K562 (cell line): ENCODE measurements around the gene CASKIN2. TPM values are rescaled to one million over a fixed set of nuclear protein-coding genes. Genes with fewer than 3 reads are reported as not detected.
A peak's percentile ranks its signal among the peaks of the same experiment; 100 is the strongest.

Source experiments
- ATAC-seq: fragments of 200-7000 bp; cut with Tn5 transposase; 3 replicates; pipeline ENCODE4 v1.9.1; 2020; ENCODE audit warnings: moderate library complexity
- BruUV-seq: library from RNA; stranded (reverse); fragments of 400-500 nt; replicated peaks from 2 replicates; lab custom pipeline; 2021; lab: Mats Ljungman, UMichigan
- CTCF ChIA-PET: fragments of 300-600 bp; formaldehyde crosslinking; extraction: SDS; loops from one replicate; lab custom pipeline; 2021; ENCODE audit warnings: low intra/inter-chr PET ratio; lab: Yijun Ruan, JAX
- POLR2A ChIA-PET: fragments of 300-600, 350-650 bp; sonication (Branson Sonifier 250); formaldehyde crosslinking; extraction: SDS; loops from one replicate; lab custom pipeline; 2021; ENCODE audit warnings: antibody characterized with exemption, inconsistent platforms; lab: Yijun Ruan, JAX
- DNase-seq, 4 experiments: peaks; one replicate each; pipeline versions ENCODE4 v3.0.0 to v3.0.0-alpha.2; 2011 to 2018; ENCODE audit warnings: low spot score in 3 of 4, mixed read lengths in 3 of 4; ENCODE audit errors: extremely low read depth in 1 of 4
- FAIRE-seq: peaks from 2 replicates; lab custom pipeline; 2011; peaks lifted over from hg19 to GRCh38; lab: Jason Lieb, UNC
- H2AFZ ChIP-seq: 2 replicates; pipeline ENCODE4 v1.6.0; 2011; ENCODE audit warnings: low read depth, low read length, control low read depth, inconsistent platforms
- H3K27ac ChIP-seq: fragments of 200-600 bp; 3 replicates; pipeline ENCODE4 v1.8.0; 2011; ENCODE audit warnings: low read depth, mild to moderate bottlenecking, control low read depth, inconsistent platforms, low read length, moderate library complexity, mixed read lengths; ENCODE audit errors: extremely low read depth
- H3K27me3 ChIP-seq, 2 experiments: fragments of 300-600 bp in 1 of 2; 2 replicates in 1 of 2; 3 replicates in 1 of 2; pipeline versions ENCODE4 v1.6.0 to v1.8.0; 2011; ENCODE audit warnings: inconsistent platforms in 2 of 2, low read length in 2 of 2, mild to moderate bottlenecking in 1 of 2, mixed read lengths in 1 of 2, moderate library complexity in 1 of 2; ENCODE audit not compliant: control insufficient read depth in 2 of 2, insufficient read depth in 2 of 2
- H3K36me3 ChIP-seq: fragments of 300-600 bp; 3 replicates; pipeline ENCODE4 v1.8.0; 2011; ENCODE audit warnings: mild to moderate bottlenecking, low read length, inconsistent platforms; ENCODE audit not compliant: control insufficient read depth, insufficient read depth
- H3K4me1 ChIP-seq, 2 experiments: fragments of 200-600 bp in 1 of 2; replicated peaks in 1 of 2; 2 replicates in 1 of 2; 3 replicates in 1 of 2; pipeline versions ENCODE4 v1.5.1 to v1.8.0; 2011; ENCODE audit warnings: inconsistent platforms in 2 of 2, low read length in 2 of 2, mild to moderate bottlenecking in 1 of 2, mixed read lengths in 1 of 2, moderate library complexity in 1 of 2; ENCODE audit not compliant: control insufficient read depth in 2 of 2, insufficient read depth in 2 of 2
- H3K4me2 ChIP-seq: 2 replicates; pipeline ENCODE4 v1.6.1; 2011; ENCODE audit warnings: low read length, control low read depth, inconsistent platforms, mixed read lengths; ENCODE audit not compliant: insufficient read depth
- H3K4me3 ChIP-seq: fragments of 200-600 bp; sonication (generic), shearing (Covaris generic); 2 replicates; pipeline ENCODE4 v1.5.1; 2016; ENCODE audit warnings: control low read depth, inconsistent platforms
- H3K79me2 ChIP-seq: fragments of 200-600 bp; 3 replicates; pipeline ENCODE4 v1.8.0; 2011; ENCODE audit warnings: low read length, inconsistent platforms; ENCODE audit not compliant: control insufficient read depth, insufficient read depth
- H3K9ac ChIP-seq, 2 experiments: 2 replicates each; pipeline versions ENCODE4 v1.6.0 to v1.6.1; 2011; ENCODE audit warnings: low read depth in 2 of 2, low read length in 2 of 2, control low read depth in 1 of 2, inconsistent platforms in 1 of 2, mild to moderate bottlenecking in 1 of 2, mixed read lengths in 1 of 2; ENCODE audit not compliant: insufficient read depth in 1 of 2
- H3K9me1 ChIP-seq: one replicate; pipeline ENCODE4 v1.6.0; 2011; ENCODE audit warnings: inconsistent platforms, mild to moderate bottlenecking, low read length, moderate library complexity; ENCODE audit not compliant: control insufficient read depth, insufficient read depth
- H3K9me3 ChIP-seq: replicated peaks from 2 replicates; pipeline ENCODE4 v1.5.1; 2011; ENCODE audit warnings: low read depth, low read length, inconsistent platforms; ENCODE audit not compliant: control insufficient read depth, insufficient read depth
- H4K20me1 ChIP-seq: replicated peaks from 2 replicates; pipeline ENCODE4 v1.6.1; 2011; ENCODE audit warnings: low read length, inconsistent platforms, mixed read lengths; ENCODE audit not compliant: control insufficient read depth, insufficient read depth
- GABPA ChIP-seq: fragments of 200-800 bp; sonication (Bioruptor generic); conservative IDR thresholded peaks from 2 replicates; pipeline ENCODE4 v1.6.1; 2016; ENCODE audit warnings: low read depth, missing genetic modification characterization, missing compliant biosample characterization
- RFX1 ChIP-seq: fragments of 450-650 bp; IDR thresholded peaks from 2 replicates; pipeline ENCODE4 v1.6.1; 2016; ENCODE audit warnings: mild to moderate bottlenecking, moderate library complexity
- TAF15 ChIP-seq: fragments of 200-400 bp; formaldehyde crosslinking; IDR thresholded peaks from 2 replicates; pipeline ENCODE4 v1.6.1; 2017; ENCODE audit warnings: mild to moderate bottlenecking, low read depth, low read length, moderate library complexity
- ZNF146 ChIP-seq: IDR thresholded peaks from one replicate; pipeline ENCODE4 v1.6.1; 2018; ENCODE audit warnings: missing compliant biosample characterization; ENCODE audit not compliant: unreplicated experiment
- WGBS: fragments of 100-300 bp; shearing (Covaris generic); methylation state at CpG from one replicate; pipeline ENCODE4 v1.1.6; 2016; ENCODE audit warnings: low coverage, mixed read lengths; ENCODE audit not compliant: insufficient coverage; ENCODE audit errors: missing lambda C conversion rate; 5-methylcytosine and 5-hydroxymethylcytosine counted together
- in situ Hi-C: fragments of 300-500 bp; cut with MboI; formaldehyde crosslinking; loops from 4 replicates; pipeline ENCODE4 v1.15.0; 2018; ENCODE audit warnings: inconsistent platforms, mixed read lengths
- intact Hi-C: fragments of 100-400 bp; cut with micrococcal nuclease; formaldehyde crosslinking; loops from 2 replicates; pipeline ENCODE4 v1.14.2; 2022
- polyA plus RNA-seq, 8 experiments: library from polyadenylated mRNA; depleted of rRNA in 4 of 8; stranded (reverse) in 5 of 8; unstranded in 3 of 8; fragments of >200 nt; fragmentation: Nextera tagmentation in 2 of 8; fragmentation: Illumina TruSeq in 1 of 8; extraction: Ambion mirVana in 2 of 8; extraction: Trizol in 1 of 8; gene quantifications; 2 replicates each; pipeline versions ENCODE4 v1.2.1 to v1.2.3, GENCODE V29; 2011 to 2014; ENCODE audit warnings: inconsistent platforms in 1 of 8, missing spikeins in 1 of 8
- total RNA-seq, 7 experiments: library from RNA; depleted of rRNA in 6 of 7; stranded (reverse); fragments of >200 nt in 6 of 7; fragmentation: Illumina TruSeq in 2 of 7; extraction: Trizol in 2 of 7; gene quantifications; 2 replicates each; pipeline versions ENCODE4 v1.2.1 to v1.2.3, GENCODE V29; 2011 to 2021; ENCODE audit warnings: low replicate concordance in 1 of 7
- TF ChIP-seq, protein P1 (sequence below): fragments of 250-450 bp; sonication (Bioruptor Pico); IDR thresholded peaks from 2 replicates; pipeline ENCODE4 v1.5.0; 2021
- TF ChIP-seq, protein P2 (sequence below): fragments of 250-450 bp; sonication (Bioruptor Pico); IDR thresholded peaks from 2 replicates; pipeline ENCODE4 v1.8.0; 2021; ENCODE audit warnings: mild to moderate bottlenecking, moderate library complexity
- TF ChIP-seq, protein P3 (sequence below), 2 experiments: fragments of 150-350 bp in 1 of 2; IDR thresholded peaks; 2 replicates each; pipeline ENCODE4 v1.6.1; 2012 to 2016; ENCODE audit warnings: low read depth in 2 of 2, low read length in 2 of 2, mild to moderate bottlenecking in 1 of 2, moderate library complexity in 1 of 2
- TF ChIP-seq, protein P4 (sequence below), 2 experiments: IDR thresholded peaks in 1 of 2; conservative IDR thresholded peaks in 1 of 2; 2 replicates each; pipeline ENCODE4 v1.6.1; 2016; ENCODE audit warnings: low read depth in 2 of 2, mild to moderate bottlenecking in 1 of 2, missing compliant biosample characterization in 1 of 2, missing genetic modification characterization in 1 of 2, moderate library complexity in 1 of 2
- TF ChIP-seq, protein P5 (sequence below): fragments of 250-450 bp; sonication (Bioruptor Pico); IDR thresholded peaks from 2 replicates; pipeline ENCODE4 v1.4.0; 2020; ENCODE audit warnings: mild to moderate bottlenecking, moderate library complexity

CASKIN2 gene
- total and polyA plus RNA-seq, 9 of the 15 experiments (the other 6 are each of a cell fraction or from before 2014, with no cell fraction given) = 0.01 to 12.2 (median 2.1) TPM

DNA sequence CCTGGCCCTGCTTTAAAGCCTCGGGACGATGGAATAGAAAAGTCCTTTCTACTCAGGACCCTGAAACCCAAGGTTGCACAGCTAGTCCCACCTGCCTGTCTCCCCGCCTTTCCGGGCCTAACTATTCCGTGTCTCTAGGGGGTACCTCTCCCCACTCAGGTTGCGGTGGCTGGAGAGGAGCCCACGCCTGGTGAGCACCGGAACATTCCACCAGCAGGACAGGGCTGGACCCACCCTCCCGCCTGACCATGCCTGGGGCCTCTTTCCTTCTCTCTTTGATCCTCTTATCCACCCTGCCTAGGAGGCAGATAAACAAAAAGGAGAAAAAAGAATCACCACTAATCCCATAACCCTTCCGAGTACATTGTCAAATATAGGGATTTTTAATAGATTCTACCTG, 21.0 kb upstream of the CASKIN2 start:
- H3K4me3 ChIP-seq = no peak overlapping the region
- no peak overlapping the region for H3K27ac ChIP-seq
- H3K36me3 ChIP-seq = no peaks in the 10 kb centered on the region
- POLR2A ChIA-PET = interaction anchor here (0.5 to 0.6 kb wide), 2 partner anchors 73 to 152 kb away, joined by 3 read pairs; no protein-coding TSS in a partner anchor
- H2AFZ ChIP-seq = no peak overlapping the region
- H3K27me3 ChIP-seq = no peaks in the 10 kb centered on the region
- CTCF ChIA-PET = no interaction called here
- H3K9ac ChIP-seq = peak overlapping the region in 1 of 2 experiments; percentile 14; a peak in 1 of 4 replicates
- DNase-seq (no peak), FAIRE-seq (no peak), ATAC-seq (no peak)
- 0 out of 2 replicates have a peak, but pooled peaks cover 3% of the 10 kb centered on the region for H4K20me1 ChIP-seq
- no peaks in the 10 kb centered on the region for H3K9me1 ChIP-seq
- peaks cover 6 to 21% of the 10 kb centered on the region in 2 experiments; a peak in 3 of 5 replicates for H3K4me1 ChIP-seq
- intact Hi-C loops (no loop called here), in situ Hi-C loops (no loop called here)
- no peaks in the 10 kb centered on the region for H3K79me2 ChIP-seq
- no TSS peak for BruUV-seq
- no peaks in the 10 kb centered on the region for H3K9me3 ChIP-seq
- no peak overlapping the region for H3K4me2 ChIP-seq
- 57% methylated on average over 9 of the region's 10 CpGs for WGBS
- no peak for TF ChIP-seq TAF15
- no peak for TF ChIP-seq RFX1
- TF ChIP-seq GABPA = no peak
- TF ChIP-seq, protein P1, sequence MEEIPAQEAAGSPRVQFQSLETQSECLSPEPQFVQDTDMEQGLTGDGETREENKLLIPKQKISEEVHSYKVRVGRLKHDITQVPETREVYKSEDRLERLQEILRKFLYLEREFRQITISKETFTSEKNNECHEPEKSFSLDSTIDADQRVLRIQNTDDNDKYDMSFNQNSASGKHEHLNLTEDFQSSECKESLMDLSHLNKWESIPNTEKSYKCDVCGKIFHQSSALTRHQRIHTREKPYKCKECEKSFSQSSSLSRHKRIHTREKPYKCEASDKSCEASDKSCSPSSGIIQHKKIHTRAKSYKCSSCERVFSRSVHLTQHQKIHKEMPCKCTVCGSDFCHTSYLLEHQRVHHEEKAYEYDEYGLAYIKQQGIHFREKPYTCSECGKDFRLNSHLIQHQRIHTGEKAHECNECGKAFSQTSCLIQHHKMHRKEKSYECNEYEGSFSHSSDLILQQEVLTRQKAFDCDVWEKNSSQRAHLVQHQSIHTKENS (CRISPR knock-in tag) = no peak
- TF ChIP-seq ZNF146 (CRISPR knock-in tag) = no peak
- TF ChIP-seq, protein P2, sequence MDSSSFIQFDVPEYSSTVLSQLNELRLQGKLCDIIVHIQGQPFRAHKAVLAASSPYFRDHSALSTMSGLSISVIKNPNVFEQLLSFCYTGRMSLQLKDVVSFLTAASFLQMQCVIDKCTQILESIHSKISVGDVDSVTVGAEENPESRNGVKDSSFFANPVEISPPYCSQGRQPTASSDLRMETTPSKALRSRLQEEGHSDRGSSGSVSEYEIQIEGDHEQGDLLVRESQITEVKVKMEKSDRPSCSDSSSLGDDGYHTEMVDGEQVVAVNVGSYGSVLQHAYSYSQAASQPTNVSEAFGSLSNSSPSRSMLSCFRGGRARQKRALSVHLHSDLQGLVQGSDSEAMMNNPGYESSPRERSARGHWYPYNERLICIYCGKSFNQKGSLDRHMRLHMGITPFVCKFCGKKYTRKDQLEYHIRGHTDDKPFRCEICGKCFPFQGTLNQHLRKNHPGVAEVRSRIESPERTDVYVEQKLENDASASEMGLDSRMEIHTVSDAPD (CRISPR knock-in tag) = no peak
- TF ChIP-seq, protein P3, sequence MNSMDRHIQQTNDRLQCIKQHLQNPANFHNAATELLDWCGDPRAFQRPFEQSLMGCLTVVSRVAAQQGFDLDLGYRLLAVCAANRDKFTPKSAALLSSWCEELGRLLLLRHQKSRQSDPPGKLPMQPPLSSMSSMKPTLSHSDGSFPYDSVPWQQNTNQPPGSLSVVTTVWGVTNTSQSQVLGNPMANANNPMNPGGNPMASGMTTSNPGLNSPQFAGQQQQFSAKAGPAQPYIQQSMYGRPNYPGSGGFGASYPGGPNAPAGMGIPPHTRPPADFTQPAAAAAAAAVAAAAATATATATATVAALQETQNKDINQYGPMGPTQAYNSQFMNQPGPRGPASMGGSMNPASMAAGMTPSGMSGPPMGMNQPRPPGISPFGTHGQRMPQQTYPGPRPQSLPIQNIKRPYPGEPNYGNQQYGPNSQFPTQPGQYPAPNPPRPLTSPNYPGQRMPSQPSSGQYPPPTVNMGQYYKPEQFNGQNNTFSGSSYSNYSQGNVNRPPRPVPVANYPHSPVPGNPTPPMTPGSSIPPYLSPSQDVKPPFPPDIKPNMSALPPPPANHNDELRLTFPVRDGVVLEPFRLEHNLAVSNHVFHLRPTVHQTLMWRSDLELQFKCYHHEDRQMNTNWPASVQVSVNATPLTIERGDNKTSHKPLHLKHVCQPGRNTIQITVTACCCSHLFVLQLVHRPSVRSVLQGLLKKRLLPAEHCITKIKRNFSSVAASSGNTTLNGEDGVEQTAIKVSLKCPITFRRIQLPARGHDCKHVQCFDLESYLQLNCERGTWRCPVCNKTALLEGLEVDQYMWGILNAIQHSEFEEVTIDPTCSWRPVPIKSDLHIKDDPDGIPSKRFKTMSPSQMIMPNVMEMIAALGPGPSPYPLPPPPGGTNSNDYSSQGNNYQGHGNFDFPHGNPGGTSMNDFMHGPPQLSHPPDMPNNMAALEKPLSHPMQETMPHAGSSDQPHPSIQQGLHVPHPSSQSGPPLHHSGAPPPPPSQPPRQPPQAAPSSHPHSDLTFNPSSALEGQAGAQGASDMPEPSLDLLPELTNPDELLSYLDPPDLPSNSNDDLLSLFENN (IDR thresholded peaks at IDR 0.05; ENCODE audit: low read depth in 2 of 2, low read length in 2 of 2) = no peak
- TF ChIP-seq, protein P4, sequence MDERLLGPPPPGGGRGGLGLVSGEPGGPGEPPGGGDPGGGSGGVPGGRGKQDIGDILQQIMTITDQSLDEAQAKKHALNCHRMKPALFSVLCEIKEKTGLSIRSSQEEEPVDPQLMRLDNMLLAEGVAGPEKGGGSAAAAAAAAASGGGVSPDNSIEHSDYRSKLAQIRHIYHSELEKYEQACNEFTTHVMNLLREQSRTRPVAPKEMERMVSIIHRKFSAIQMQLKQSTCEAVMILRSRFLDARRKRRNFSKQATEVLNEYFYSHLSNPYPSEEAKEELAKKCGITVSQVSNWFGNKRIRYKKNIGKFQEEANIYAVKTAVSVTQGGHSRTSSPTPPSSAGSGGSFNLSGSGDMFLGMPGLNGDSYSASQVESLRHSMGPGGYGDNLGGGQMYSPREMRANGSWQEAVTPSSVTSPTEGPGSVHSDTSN (CRISPR knock-in tag; IDR thresholded peaks at IDR 0.05; ENCODE audit: low read depth) = no peak
- TF ChIP-seq, protein P4 (tag; conservative IDR thresholded peaks at IDR 0.05; ENCODE audit: low read depth) = no peak
- TF ChIP-seq, protein P5, sequence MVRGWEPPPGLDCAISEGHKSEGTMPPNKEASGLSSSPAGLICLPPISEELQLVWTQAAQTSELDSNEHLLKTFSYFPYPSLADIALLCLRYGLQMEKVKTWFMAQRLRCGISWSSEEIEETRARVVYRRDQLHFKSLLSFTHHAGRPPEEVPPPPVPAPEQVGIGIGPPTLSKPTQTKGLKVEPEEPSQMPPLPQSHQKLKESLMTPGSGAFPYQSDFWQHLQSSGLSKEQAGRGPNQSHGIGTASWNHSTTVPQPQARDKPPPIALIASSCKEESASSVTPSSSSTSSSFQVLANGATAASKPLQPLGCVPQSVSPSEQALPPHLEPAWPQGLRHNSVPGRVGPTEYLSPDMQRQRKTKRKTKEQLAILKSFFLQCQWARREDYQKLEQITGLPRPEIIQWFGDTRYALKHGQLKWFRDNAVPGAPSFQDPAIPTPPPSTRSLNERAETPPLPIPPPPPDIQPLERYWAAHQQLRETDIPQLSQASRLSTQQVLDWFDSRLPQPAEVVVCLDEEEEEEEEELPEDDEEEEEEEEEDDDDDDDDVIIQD (CRISPR knock-in tag) = no peak
